ENCODE measurements around the gene GALNT2.

- no peak for TF ChIP-seq POLR2AphosphoS5 (IDR thresholded peaks at IDR 0.05; ENCODE audit: low read depth, low read length)
- TF ChIP-seq CTCF (IDR thresholded peaks at IDR 0.05), result no peak
- no peak for TF ChIP-seq REST (IDR thresholded peaks at IDR 0.05; ENCODE audit: insufficient read depth in 1 of 2, low read depth in 2 of 2, low read length in 1 of 2)
- no peak for TF ChIP-seq SIN3A (IDR thresholded peaks at IDR 0.05; ENCODE audit: borderline replicate concordance, insufficient read depth, low read depth, low read length)
- no peak for TF ChIP-seq TCF7L2 (IDR thresholded peaks at IDR 0.05; ENCODE audit: low read depth, low read length)
These were observed 181.8 kb downstream of the GALNT2 start for GRCh38 chr1:230248889-230249270.
